HG03139 (cell line): ENCODE measurements around the gene AXIN1.
"Not testable (repeated sequence)": the region's sequence is repeated elsewhere in the genome, so short reads cannot be mapped to it uniquely, and the experiment has no call there.

Experiments used
- ATAC-seq: cut with Tn5 transposase; IDR thresholded peaks from one replicate; pipeline ENCODE4 v1.9.1; 2021; ENCODE audit not compliant: unreplicated experiment

AXIN1 gene

DNA sequence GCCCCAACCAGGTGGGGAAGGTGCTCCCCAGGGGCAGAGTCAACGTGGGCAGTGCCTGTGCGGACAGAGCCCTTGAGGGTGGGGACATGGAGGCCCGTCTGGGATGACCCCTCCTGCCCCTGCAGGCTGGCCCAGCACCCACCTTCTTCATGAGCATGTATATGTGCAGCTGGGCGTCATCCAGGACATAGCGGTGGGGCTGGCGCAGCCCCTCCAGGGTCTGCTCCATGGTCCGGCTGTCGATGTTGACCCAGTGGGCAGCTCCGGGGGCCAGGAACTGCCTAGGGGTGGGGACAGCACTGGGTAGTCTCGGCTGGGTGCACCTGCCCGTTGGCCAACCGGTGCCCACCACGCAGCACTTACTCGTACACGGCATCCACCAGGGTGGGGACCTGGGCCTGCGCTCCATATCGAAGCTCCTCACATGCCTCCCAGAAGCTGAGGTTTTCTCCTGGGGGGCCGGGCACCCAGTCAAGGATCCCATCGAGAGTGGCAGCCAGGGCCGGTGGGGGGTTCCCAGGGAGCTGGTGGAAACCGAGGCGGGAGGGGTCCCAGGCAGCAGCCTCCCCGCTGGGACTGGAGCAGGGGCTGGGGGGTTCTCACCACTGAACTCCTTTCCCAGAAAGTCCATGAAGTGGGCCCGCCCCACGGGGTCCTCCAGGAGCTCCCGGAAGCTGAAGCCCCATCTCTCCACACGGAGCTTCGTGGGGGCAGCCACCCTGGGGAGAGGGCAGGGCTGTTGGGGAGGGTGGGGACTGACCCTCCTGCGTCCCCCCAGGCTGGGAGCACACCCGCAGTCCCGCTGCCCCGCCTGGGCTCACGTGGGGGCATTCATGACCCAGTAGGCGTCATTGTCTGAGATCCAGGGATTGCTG, 81.9 kb downstream of the AXIN1 start:
- ATAC-seq: no peak

DNA sequence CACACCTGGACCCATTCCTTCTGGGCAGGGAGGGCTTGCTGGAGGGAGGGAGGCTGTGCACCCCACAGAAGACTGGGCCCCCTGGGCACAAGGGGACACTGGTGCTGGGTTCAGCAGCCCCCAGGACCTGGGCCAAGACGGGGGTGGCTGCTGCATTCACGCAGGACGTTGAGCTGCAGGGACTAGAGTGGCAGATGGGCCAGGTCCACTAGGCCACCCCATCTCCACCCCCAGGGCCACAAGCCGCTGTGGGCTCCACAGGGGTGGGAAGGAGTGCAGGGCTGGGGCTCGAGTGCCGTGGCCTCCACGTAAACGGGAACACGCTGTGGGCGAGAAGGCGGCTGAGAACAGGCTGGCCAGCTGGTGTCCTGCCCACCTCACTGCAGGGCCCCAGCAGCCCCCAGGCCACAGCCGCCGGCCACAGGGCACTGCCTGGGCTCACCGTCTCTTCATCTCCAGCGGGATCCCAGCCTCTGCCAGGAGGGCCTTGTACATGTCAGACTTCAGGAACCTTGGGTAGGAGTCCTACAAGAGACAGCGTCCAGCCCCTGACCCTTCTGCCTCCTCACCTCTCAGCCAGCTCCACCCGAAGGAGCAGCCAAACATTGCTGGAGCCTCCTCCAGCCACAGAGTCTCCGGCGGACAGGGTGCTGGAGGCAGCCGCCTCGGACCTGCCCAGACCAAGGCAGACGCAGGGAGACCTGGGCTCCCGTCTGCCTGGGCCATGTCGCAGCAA, 83.3 kb downstream of the AXIN1 start:
- ATAC-seq: no peak

DNA sequence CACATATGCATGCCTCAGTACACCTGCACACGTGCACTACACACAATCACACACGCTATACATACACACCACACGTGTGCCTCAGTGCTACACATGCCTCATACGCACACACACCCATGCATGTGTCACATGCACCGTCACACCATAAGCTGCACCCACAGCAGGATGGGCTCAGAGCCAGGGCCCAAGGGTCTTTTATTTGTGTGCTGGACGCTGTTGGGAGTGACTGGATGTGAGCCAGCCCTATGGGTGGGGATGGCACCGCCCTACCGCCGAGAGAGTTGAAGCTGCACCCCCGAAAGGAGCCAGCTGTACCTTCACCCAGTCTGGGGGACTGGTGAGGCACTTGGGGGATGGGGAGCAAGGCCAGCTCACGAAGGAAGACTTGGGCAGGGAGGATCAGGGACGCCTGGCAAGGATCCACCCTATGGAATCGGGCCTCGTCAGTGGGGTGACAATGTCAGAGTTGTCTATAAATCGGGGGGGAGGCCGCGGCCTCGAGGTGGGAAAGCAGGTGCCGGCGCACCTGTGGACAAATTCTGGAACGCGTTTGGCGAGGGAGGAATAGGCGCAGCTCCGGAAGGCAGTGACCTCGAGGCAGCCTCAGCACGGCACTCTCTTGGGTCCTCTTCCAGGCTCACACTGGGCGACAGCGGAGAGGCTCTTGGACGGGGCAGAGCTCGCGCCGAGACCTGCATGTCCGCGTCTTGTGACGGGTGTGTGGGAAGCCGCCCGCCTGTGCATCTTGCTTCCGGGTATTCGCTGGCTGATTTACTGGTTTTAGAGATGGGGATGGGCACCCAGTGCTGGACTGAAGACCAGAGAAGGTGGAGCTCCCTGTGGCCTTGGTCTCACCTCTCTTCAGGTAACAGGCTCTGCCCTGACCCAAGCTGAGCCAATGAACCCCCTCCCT, 84.1 kb downstream of the AXIN1 start:
- ATAC-seq: no peak

DNA sequence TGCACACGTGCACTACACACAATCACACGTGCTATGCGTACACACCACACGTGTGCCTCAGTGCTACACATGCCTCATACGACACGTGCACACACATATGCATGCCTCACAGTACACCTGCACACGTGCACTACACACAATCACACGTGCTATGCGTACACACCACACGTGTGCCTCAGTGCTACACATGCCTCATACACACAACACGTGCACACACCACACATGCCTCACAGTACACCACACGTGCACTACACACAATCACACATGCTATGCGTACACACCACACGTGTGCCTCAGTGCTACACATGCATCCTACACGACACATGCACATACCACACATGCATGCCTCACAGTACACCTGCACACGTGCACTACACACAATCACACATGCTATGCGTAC, 85.0 kb downstream of the AXIN1 start:
- not testable (repeated sequence) for ATAC-seq

DNA sequence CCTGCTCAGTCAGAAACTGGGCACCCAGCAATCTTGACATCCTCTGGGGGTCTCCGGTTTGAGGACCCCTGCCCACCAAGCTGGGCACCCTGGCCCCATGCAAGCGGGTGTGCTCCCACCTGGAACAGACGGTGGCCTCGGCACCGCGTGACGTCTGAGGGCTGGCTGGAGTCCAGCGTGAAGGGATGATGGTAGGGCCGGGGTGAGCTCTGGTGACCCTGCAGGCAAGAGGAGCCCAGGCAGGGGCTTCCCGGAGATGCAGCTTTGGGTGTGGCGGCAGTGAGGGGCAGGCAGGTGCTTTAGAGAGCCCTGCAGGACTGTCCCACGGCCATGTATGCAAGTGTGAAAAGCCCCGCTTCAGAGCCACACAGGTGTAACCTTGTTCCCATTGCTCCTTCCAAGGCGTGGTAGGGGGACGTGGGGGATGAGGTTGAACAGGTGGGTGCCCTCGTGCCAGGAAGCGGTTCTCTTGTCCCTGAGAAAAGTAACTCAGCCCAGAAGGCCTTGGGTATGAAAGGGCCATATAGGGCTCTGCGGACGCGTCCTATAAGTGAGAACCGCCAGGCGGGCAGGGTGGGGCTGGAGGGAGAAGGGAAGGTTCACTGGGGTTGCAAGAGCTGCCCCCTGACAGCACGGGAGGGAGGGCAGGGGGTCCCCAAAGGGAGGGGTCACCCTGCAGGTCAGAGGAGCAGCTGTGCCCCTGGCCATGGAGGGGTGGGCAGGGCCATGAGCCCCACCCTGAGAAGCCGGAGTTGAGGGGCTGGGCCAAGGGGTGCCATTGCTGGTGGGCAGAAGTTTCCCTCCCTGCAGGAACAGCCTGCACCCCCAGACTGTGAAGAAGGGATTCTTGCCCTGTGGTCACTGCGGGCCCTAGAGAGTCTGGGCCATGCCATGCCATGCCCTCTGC, 86.0 kb downstream of the AXIN1 start:
- no peak for ATAC-seq

DNA sequence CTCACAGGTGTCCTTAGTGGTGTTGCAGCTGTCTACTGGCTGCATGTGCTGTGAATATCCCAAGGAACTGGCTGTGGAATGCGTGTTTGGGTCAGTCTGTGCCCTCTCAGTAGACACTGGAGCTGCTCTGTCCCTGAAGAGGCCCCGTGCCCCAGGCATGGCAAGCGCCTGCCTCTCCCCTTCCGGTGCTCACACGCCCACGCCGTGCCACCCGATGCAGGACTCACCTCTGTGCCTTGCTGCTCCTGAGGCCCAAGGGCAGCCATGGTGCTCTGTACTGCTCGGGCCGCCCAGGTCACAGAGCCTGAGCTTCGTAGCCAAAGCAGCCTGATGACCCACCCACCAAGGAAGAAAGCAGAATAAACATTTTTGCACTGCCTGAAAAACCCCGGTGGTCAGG, 86.8 kb downstream of the AXIN1 start:
- no peak for ATAC-seq

DNA sequence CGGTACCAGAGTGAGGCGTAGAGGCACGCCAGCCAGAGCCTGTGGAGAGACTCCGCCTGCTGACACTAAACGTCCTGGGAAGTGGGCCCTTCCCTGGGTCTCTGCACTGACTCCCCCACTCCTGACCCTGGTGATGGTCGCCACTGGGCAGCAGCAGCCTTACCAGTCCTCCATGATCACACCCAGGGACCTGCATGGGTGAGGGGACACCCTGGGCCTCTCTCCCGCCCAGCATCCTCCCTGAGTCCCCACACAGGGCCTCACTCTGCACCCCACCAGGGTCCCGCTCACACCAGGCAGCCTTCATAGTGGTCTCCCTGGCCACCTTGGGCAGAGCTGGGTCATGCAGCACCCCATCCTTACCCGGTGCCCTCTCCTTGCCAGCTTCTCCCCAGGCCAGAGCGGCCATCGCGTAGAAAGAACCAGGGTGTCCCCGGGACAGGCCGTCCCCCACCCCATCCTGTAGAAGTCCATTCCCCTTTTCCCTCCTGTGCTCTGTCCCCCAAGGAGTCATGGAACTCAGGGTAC, 87.5 kb downstream of the AXIN1 start:
- ATAC-seq: no peak

DNA sequence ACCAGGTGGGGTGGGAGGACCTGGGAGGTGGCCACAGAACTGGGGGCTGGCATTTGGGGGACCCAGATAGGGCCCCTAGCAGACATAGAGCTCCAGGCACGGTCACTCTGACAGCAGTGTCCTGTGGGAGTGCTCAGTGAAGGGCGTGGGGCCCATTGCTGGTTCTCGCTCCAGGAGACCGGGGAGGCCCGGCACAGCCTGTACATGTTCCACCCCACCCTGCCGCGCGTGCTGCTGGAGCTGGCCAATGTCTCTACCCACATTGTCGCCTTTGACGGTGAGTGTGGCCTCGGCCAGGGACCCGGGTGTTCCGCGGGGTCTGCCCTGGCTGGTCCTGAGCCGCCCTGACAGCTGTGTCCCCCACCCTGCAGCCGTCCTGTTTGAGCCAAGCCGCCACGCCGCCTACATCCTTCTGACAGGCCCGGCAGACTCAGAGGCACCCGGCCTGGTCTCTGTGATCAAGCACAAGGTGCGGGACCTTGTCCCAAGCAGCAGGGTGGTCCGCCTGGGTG, 88.0 kb downstream of the AXIN1 start:
- no peak for ATAC-seq

DNA sequence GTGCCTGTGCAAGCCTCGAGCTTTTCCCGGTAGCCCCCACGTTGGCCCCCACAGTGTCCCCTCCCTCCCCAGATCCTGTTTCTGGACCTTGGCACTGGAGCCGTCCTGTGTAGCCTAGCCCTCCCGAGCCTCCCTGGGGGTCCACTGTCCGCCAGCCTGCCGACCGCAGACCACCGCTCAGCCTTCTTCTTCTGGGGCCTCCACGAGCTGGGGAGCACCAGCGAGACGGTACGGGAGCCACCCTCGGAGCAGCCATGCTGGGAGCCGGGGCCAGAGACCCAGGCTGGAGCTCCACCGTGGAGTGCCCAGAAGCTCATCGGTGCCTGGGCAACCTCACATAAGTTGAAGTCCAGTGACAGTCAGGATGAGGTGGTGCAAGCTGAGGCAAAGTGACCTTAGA, 88.6 kb downstream of the AXIN1 start:
- no peak for ATAC-seq

DNA sequence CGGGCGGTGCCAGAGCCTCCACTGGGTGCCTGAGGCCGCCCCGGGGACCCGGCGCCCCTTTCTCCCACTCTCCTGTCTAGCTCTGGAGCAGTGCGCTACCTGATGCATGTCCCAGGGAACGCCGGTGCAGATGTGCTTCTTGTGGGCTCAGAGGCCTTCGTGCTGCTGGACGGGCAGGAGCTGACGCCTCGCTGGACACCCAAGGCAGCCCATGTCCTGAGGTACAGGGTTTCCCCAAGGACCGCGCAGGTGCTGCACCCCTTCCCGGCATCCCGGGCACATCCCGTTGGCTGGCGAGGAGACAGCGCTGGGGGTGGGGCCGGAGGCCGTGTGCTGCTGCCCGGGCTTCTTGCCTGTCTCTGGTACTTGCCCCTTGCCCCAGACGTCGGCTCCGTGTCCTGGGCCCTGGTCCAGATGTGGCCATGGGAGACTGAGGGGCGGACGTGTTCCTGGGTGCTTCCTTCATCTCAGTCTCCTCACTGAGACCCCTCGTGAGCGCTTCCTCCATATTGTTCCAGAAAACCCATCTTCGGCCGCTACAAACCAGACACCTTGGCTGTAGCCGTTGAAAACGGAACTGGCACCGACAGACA, 89.2 kb downstream of the AXIN1 start:
- no peak for ATAC-seq

DNA sequence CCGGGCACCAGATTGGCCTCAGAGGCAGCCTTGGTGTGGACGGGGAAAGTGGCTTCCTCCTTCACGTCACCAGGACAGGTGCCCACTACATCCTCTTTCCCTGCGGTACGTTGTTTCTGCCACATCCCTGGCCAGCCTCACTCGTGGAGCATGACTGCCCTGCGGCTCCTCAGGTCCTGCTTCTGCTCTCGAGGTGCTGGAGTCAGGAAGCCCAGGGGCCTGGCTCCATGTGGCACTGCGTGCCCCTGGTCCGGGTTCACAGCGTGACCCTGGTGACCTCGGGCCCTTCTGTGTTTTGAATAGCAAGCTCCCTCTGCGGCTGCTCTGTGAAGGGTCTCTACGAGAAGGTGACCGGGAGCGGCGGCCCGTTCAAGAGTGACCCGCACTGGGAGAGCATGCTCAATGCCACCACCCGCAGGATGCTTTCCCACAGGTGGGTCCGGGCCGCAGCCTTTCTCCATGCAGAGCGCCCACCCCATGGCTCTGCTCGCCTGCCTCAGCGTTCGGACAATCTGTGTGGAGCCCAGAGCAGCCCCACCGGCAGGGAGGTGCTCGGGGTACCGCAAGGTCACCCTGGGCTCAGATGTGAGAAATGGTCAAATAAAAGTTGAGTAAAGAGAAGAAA, 90.3 kb downstream of the AXIN1 start:
- no peak for ATAC-seq

DNA sequence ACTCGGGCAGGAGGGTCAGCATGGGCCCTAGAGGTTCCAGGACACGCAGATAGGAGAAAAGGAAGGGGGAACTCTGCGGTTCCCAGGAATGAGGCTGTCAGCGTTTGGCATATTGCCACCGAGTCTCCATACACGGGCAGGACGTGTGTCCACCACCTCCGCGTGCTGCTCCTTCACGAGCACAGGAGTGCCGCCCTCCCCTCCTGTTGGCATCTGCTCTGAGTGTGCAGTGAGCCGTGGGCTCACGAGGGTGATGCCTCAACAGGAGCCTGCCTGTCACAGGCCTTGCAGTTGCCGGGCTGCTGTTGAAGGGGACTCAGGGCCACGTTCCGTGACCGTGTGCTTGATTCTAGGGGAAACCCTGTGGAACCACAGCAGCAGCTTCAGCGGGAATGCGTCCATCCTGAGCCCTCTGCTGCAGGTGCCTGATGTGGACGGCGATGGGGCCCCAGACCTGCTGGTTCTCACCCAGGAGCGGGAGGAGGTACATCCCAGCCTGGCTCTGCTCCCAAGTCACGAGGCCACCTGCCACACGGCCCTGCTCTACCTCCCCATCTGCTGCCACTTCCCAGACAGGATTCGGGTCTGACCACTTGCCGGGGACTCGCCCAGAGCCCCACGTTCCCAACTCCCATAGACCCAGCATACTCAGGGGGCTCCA, 91.4 kb downstream of the AXIN1 start:
- no peak for ATAC-seq

DNA sequence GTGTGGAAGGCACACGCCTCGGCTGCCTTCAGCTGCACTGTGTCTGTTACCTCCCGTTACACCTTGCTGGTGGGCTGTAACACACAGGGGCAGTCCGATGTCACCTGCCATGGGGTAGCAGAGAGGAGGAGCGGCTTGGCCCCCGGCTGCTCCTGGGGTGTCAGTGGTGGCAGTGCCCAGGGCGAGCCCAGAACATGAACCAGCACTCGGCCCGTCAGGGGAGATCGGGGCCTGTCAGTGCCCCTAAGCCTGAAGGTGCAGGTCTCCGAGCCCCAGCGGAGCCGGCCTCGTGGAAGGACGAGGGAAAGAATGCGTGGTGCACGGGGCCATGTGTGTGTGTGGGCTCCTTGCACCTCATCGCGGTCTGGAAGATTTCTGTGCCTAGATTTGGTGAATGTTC, 92.2 kb downstream of the AXIN1 start:
- no peak for ATAC-seq

DNA sequence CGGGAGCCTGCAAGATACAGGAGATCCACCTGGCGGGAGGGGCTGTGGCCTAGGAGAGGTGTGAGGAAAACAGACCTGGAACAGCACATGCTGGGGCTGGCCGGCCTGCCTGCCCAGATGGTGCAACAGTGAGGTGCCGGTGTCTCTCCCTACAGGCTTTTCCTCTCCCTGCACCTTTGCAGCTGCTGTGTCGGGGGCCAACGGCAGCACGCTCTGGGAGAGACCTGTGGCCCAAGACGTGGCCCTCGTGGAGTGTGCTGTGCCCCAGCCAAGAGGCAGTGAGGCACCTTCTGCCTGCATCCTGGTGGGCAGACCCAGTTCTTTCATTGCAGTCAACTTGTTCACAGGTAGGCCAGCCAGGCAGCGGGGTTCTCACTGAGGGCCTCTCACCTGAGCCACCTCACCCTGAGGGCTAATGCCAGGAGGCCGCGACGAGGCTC, 92.7 kb downstream of the AXIN1 start:
- ATAC-seq: no peak

DNA sequence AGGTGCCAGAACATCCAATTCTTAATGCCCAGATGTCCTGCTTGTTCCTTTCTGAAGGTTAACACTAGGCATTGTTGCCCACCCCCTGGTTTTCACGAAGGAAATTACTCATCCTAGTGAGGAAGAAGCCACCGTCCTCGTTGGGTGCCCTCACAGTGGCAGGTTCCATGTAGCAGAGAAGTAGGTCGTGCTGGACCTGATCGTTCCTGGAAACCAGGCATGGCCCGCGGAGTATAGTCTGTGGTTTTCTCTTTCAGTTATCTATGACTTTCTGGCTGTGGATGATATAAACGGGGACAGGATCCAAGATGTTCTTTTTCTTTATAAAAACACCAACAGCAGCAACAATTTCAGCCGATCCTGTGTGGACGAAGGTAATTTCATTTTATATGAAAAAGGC, 93.3 kb downstream of the AXIN1 start:
- ATAC-seq: no peak

DNA sequence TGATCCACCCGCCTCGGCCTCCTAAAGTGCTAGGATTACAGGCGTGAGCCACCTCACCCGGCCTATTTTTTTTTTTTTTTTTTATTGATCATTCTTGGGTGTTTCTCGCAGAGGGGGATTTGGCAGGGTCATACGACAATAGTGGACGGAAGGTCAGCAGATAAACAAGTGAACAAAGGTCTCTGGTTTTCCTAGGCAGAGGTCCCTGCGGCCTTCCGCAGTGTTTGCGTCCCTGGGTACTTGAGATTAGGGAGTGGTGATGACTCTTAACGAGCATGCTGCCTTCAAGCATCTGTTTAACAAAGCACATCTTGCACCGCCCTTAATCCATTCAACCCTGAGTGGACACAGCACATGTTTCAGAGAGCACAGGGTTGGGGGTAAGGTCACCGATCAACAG, 94.4 kb downstream of the AXIN1 start:
- not testable (repeated sequence) for ATAC-seq

DNA sequence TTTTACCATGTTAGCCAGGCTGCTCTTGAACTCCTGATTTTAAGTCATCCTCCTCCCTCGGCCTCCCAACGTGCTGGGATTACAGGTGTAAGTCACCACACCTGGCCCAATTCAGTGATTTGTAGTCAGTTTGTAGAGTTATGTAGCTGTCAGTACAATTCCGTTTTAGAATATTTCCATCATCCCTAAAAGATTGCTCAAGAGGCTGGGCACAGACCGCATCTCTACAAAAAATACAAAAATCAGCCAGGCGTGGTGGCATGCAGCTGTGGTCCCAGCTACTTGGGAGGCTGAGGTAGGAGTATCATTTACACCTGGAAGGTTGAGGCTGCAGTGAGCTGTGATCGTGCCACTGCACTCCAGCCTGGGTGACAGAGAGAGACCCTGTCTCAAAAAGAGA, 97.3 kb downstream of the AXIN1 start:
- no peak for ATAC-seq

DNA sequence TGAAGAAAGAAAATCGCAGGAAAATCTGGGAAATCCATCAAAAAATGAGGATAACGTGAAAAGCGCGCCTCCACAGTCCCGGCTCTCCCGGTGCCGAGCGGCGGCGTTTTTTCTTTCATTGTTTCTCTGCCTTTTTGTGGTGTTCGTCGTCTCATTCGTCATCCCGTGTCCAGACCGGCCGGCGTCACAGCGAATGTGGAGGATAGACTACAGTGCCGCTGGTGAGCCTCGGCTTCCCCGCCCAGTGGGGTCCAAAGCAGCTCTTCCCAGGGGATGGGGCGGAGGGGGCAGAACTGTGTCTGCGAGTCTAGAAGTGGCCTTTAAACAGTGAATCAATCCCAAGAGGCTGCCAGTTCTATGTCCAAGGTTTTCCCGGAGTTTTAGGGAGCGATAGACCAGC, 98.1 kb downstream of the AXIN1 start:
- ATAC-seq: no peak
